SH-SY5Y (cell line): ENCODE measurements around the gene ARF3.

Experiments
- GATA2 ChIP-seq: IDR thresholded peaks from 2 replicates; pipeline ENCODE4 v1.6.1; 2011; ENCODE audit warnings: mild to moderate bottlenecking, low read depth, low read length
- GATA3 ChIP-seq: IDR thresholded peaks from 2 replicates; pipeline ENCODE4 v1.6.1; 2011; ENCODE audit warnings: low read depth, mild to moderate bottlenecking, low read length, moderate library complexity

Gene ARF3

GRCh38 chr12:48961801-48962200 lies 4.5 kb upstream of the ARF3 start:
- no peak for TF ChIP-seq GATA2
- no peak for TF ChIP-seq GATA3

GRCh38 chr12:48961331-48961730 lies 4.0 kb upstream of the ARF3 start:
- no peak for TF ChIP-seq GATA3
- TF ChIP-seq GATA2 = no peak

GRCh38 chr12:48960834-48961233 lies 3.5 kb upstream of the ARF3 start:
- no peak for TF ChIP-seq GATA2
- TF ChIP-seq GATA3 = no peak

- no peak for TF ChIP-seq GATA3
- TF ChIP-seq GATA2 = no peak
These were observed 732 bp upstream of the ARF3 start for GRCh38 chr12:48958049-48958388.

- TF ChIP-seq GATA3 (no peak), GATA2 (no peak)
These were observed 777 bp downstream of the ARF3 start for GRCh38 chr12:48956279-48957140.

GRCh38 chr12:48954841-48955501 lies 2.3 kb downstream of the ARF3 start:
- no peak for TF ChIP-seq GATA2
- no peak for TF ChIP-seq GATA3

GRCh38 chr12:48954061-48954460 lies 3.2 kb downstream of the ARF3 start:
- TF ChIP-seq GATA3 (no peak), GATA2 (no peak)

- TF ChIP-seq GATA3 (no peak), GATA2 (no peak)
These were observed 4.6 kb downstream of the ARF3 start for GRCh38 chr12:48952691-48953090.

- TF ChIP-seq GATA3 = no peak
- TF ChIP-seq GATA2 = no peak
These were observed 9.6 kb downstream of the ARF3 start for GRCh38 chr12:48947727-48948126.

GRCh38 chr12:48946943-48947342 lies 10.3 kb downstream of the ARF3 start:
- no peak for TF ChIP-seq GATA3
- TF ChIP-seq GATA2 = no peak

- TF ChIP-seq GATA3 (no peak), GATA2 (no peak)
These were observed 11.1 kb downstream of the ARF3 start for GRCh38 chr12:48946205-48946604.

GRCh38 chr12:48943221-48943620 lies 14.1 kb downstream of the ARF3 start:
- TF ChIP-seq GATA3 = no peak
- no peak for TF ChIP-seq GATA2

- no peak for TF ChIP-seq GATA3
- TF ChIP-seq GATA2 = no peak
These were observed 17.1 kb downstream of the ARF3 start for GRCh38 chr12:48940181-48940580.

GRCh38 chr12:48938805-48939204 lies 18.5 kb downstream of the ARF3 start:
- TF ChIP-seq GATA3 (no peak), GATA2 (no peak)

- no peak for TF ChIP-seq GATA3
- no peak for TF ChIP-seq GATA2
These were observed 20.1 kb downstream of the ARF3 start for GRCh38 chr12:48937170-48937569.

GRCh38 chr12:48936379-48936979 lies 20.8 kb downstream of the ARF3 start:
- TF ChIP-seq GATA3 (no peak), GATA2 (no peak)
